Measurements from ENCODE around the gene SLC23A1.
A peak's percentile ranks its signal among the peaks of the same experiment; 100 is the strongest.

The SLC23A1 gene

DNA sequence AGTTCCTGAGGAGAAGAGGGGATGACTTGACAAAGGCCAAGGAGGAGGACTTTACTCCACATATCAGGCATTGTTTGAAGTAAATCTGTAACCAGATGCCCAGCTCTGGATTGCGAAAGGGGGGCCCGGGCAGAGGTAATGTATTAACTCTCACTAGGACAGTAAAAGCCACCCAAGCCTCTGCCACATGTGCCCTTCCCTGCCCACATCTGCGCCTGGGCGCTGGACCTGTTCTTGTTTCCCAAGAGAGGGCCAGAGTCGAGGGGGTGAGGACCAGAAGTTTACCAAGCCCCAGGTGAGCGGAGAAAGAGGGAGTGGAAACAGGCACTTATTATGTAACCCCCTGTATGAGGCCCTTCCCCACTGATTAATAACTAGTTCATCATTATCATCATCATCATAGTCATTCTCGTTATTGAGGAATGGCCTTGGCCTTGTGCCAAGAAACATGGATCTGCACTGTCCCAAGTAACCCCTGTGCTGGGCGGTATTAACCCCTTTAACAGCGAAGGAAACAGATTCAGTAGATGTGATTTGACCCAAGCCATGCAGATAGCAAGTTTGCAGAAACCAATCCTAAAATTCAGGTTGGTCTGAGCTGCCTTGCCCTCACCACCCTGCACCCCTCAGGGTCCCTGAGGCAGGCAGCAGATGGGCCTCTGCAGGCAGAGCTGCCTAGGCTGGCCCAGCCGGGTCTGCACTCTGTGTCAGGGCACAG, at the start of gene SLC23A1:
Gene SLC23A1, minus strand, starts transcription at position 23 of the 718 bp plus-strand sequence. CDS start 44 bp downstream, outside the sequence.
- no peak for TF ChIP-seq GATA1 (IDR thresholded peaks at IDR 0.05; ENCODE audit: low read depth, low read length)
- TF ChIP-seq POLR2A (IDR thresholded peaks at IDR 0.05; ENCODE audit: low read length): no peak
- no peak for DNase-seq

DNA sequence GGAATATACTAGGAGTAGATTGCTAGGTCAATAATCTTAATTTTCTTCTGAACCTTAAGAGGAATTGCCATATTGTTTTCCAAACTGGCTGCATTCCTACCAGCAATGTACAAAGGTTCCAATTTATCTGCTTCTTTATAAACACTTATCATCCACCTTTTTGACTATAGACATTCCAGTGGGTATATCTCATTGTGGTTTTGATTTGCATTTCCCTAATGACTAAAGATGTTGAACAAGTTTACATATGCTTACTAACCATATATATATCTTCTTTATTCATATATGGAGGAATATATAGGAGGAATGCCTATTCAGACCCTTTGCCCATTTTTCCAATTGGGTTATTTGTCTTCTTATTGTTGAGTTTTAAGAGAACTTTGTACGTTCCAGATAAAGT, 48.6 kb upstream of the SLC23A1 start:
- no peak for TF ChIP-seq GATA1 (IDR thresholded peaks at IDR 0.05; ENCODE audit: low read depth, low read length)
- TF ChIP-seq POLR2A (IDR thresholded peaks at IDR 0.05; ENCODE audit: low read length): no peak
- no peak for DNase-seq

DNA sequence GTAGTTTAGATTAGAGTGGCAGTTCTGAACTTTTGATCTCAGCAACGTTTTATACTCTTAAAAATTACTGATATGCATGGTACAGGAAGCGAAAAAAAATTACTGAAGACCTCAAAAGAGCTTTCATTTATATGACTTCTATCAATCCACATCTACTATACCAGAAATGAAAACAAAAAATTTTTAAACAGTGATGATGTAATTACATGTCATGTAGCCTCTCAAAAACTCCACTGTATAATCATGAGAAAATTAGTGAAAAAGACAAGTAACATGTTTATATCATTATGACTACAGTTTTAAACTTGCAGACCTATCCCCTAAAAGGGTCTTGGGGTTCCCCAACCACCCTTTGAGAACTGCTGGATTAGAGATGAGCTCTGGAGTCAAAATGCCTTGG, 46.9 kb upstream of the SLC23A1 start:
- DNase-seq: no peak
- TF ChIP-seq POLR2A (IDR thresholded peaks at IDR 0.05; ENCODE audit: low read length): no peak
- no peak for TF ChIP-seq GATA1 (IDR thresholded peaks at IDR 0.05; ENCODE audit: low read depth, low read length)

DNA sequence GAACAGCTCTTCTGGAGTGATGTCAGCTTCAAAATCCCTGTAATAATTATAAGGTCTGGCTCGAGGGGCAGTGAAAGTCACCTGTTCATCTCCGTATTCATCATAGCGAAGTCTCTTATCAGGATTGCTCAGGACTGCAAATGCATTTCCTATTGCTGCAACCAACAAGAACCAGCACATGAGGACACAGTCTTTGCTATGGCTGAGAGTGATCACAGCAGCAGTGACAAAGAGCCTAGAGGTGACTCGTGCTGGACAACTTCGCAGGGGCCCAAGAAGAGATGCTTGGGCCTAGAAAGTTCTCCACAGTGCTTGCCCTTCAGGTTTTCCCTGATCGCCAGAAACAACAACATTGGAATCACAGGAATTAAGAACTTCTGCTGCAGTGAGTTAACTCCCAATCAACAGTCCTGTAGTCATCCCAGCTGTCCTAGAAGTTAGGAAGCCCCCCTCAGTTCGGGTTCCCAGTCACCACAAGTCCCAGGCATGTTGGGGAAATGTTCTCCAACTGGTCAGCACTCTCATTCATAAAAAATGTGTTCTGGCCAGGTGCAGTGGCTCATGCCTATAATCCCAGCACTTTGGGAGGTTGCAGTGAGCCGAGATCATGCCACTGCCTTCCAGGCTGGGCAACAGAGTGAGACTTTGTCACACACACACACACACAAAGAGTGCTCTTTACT, 43.2 kb upstream of the SLC23A1 start:
- DNase-seq: no peak
- TF ChIP-seq GATA1 (IDR thresholded peaks at IDR 0.05; ENCODE audit: low read depth, low read length) (no peak), POLR2A (IDR thresholded peaks at IDR 0.05; ENCODE audit: low read length) (no peak)

GRCh38 chr5:139425497-139425896, 42.4 kb upstream of the SLC23A1 start:
- TF ChIP-seq POLR2A (IDR thresholded peaks at IDR 0.05; ENCODE audit: low read length) (no peak), GATA1 (IDR thresholded peaks at IDR 0.05; ENCODE audit: low read depth, low read length) (no peak)
- no peak for DNase-seq

DNA sequence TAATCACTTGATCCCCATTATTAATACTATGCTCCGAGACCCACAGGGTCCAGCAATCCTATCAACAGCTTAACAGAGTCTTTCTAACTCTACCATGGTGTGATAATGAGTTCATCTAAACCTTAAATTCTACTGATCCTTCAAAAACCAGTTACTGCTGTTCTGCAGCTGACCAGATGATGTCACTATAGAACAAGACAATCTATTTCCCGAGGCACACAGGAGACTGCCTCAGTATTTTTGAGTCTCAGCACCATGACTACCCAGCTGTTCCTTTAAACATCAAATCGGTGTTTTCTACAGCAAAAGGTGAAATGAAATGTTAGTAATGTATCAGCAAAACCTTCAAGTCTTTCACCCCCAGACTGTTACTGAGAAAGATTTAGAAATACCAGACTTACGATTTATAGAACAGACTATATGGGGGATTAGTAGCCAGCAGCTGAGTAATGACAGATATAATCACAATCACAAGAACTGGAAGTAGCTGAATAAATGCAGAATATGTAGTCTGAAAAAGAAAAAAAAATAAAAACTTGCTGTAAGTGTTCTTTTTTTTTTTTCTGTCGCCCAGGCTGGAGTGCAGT, 39.3 kb upstream of the SLC23A1 start:
- TF ChIP-seq GATA1 (IDR thresholded peaks at IDR 0.05; ENCODE audit: low read depth, low read length) (no peak), POLR2A (IDR thresholded peaks at IDR 0.05; ENCODE audit: low read length) (no peak)
- DNase-seq: peak; percentile 72 to 81

- TF ChIP-seq POLR2A (IDR thresholded peaks at IDR 0.05; ENCODE audit: low read length) (no peak), GATA1 (IDR thresholded peaks at IDR 0.05; ENCODE audit: low read depth, low read length) (no peak)
- no peak for DNase-seq
Observed at GRCh38 chr5:139419226-139420192, 36.4 kb upstream of the SLC23A1 start.

GRCh38 chr5:139418793-139419192, 35.7 kb upstream of the SLC23A1 start:
- TF ChIP-seq POLR2A (IDR thresholded peaks at IDR 0.05; ENCODE audit: low read length) (no peak), GATA1 (IDR thresholded peaks at IDR 0.05; ENCODE audit: low read depth, low read length) (no peak)
- DNase-seq: no peak

DNA sequence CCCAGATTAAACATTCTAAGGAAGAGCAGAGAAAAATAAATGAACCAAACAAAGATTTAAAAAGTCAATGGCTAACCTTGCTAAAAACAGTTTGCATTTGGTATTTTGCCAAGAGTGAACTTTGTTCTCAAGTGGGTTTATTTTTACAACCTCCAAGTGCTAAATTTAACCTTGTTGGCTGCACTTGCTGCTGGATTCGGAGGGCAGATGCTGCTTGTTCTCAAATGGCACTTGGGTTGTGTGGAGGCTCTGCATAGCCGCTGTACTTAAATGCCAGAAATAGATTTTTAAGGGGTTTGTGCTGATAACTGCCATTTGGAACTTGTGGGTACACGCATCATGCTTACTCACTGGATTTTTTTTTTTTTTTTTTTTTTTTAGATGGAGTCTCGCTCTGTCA, 34.1 kb upstream of the SLC23A1 start:
- TF ChIP-seq GATA1 (IDR thresholded peaks at IDR 0.05; ENCODE audit: low read depth, low read length) (no peak), POLR2A (IDR thresholded peaks at IDR 0.05; ENCODE audit: low read length) (no peak)
- no peak for DNase-seq

- TF ChIP-seq GATA1 (IDR thresholded peaks at IDR 0.05; ENCODE audit: low read depth, low read length) (no peak), POLR2A (IDR thresholded peaks at IDR 0.05; ENCODE audit: low read length) (no peak)
- DNase-seq: no peak
Observed at GRCh38 chr5:139416651-139417050, 33.6 kb upstream of the SLC23A1 start.

DNA sequence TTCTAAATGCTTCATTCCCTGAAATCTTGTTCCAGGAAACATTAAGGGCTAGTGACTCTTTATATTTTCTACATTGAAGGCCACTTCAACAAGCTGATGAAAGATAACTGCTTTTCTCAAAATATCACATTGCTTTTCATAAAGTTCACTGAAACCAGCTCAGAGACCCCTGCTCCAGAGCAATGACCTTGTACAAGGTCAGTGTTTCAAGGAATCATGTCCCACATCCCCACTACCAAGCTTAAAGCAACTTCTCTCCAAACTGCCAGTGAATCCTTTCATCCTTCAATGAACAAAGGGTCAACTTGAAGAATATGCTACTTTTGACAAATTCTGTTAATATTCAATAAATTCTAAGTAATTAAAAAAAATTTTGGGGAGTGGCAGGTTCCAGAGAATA, 32.8 kb upstream of the SLC23A1 start:
- TF ChIP-seq GATA1 (IDR thresholded peaks at IDR 0.05; ENCODE audit: low read depth, low read length) (no peak), POLR2A (IDR thresholded peaks at IDR 0.05; ENCODE audit: low read length) (no peak)
- no peak for DNase-seq

DNA sequence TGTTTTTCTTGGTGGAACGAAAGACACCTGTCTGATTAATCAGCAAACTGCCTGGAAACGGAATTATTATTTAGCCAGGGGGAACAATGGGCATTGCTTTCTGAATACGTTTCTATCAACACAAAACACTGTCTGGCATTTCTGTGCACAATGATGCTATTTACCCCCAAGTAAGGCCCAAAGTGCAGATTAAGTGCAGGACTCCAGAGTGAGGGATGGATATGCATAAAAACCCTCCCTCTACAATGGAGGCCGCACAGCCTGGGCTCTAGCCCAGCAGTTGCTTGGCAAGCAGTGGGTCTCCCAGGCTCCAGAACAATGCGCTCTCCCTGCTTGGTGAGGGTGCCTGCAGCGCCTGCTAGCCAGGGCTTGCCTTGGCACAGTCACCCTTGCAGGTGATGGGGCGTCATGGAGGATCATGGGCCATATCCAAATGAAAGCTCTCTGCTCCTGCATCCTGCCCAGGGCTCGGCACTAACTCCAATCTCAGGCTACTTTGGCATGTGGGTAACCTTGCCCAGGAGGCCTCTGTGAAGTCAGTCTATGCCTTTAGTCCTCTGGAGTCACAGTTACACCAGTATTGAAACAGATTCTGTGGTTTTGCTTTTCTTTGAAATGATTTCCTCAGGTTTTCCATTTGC, 32.2 kb upstream of the SLC23A1 start:
- no peak for TF ChIP-seq GATA1 (IDR thresholded peaks at IDR 0.05; ENCODE audit: low read depth, low read length)
- no peak for TF ChIP-seq POLR2A (IDR thresholded peaks at IDR 0.05; ENCODE audit: low read length)
- DNase-seq: no peak

DNA sequence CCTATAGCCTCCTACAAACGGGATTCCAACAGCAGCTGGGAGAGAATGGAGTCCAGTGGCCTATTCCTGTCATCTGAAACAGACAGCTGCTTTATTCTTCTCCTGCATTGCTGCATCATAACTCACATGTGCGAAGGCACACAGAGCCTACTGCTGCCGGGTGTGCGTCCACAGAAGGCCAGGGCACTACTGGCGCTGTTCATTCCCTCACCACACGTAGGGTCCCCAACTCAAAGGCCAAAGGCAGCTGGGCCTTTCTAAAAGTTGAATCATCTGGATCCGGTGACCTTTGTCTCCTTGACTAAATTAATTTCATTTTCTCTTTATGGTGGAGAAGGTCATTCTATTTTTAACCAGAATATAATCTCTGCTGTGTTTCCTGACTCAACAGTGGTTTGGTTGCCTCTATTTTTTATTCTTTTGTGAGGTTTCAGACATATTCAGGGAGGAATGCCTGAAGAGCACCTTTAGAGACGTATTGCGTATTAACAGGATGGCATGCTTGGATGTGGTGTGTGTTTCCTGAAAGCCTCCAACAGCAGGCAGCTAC, 31.6 kb upstream of the SLC23A1 start:
- DNase-seq: no peak
- TF ChIP-seq GATA1 (IDR thresholded peaks at IDR 0.05; ENCODE audit: low read depth, low read length): no peak
- TF ChIP-seq POLR2A (IDR thresholded peaks at IDR 0.05; ENCODE audit: low read length): no peak
